ENCODE data around the gene FNDC11.
"Not testable (repeated sequence)": the region's sequence is repeated elsewhere in the genome, so short reads cannot be mapped to it uniquely, and the experiment has no call there.

Gene FNDC11

GRCh38 chr20:63553933-63554290 is at the start of gene FNDC11:
TSS of gene FNDC11 (plus strand) at chr20:63554159. CDS start at chr20:63555664, 1,505 bp downstream.
- no peak for DNase-seq

GRCh38 chr20:63504642-63505041 is 49.3 kb upstream of the FNDC11 start:
- DNase-seq: no peak

- no peak for DNase-seq
Measured at GRCh38 chr20:63505281-63505680, 48.7 kb upstream of the FNDC11 start.

- DNase-seq: no peak
Measured at GRCh38 chr20:63505723-63506122, 48.2 kb upstream of the FNDC11 start.

GRCh38 chr20:63507083-63507743 is 46.7 kb upstream of the FNDC11 start:
- no peak for DNase-seq

GRCh38 chr20:63508072-63508768 is 45.7 kb upstream of the FNDC11 start:
- DNase-seq: no peak

- DNase-seq: no peak
Measured at GRCh38 chr20:63509088-63509564, 44.8 kb upstream of the FNDC11 start.

- no peak for DNase-seq
Measured at GRCh38 chr20:63513207-63513606, 40.8 kb upstream of the FNDC11 start.

- not testable (repeated sequence) for DNase-seq
Measured at GRCh38 chr20:63514520-63514919, 39.4 kb upstream of the FNDC11 start.

- no peak for DNase-seq
Measured at GRCh38 chr20:63517376-63518309, 36.3 kb upstream of the FNDC11 start.

GRCh38 chr20:63518351-63518861 is 35.6 kb upstream of the FNDC11 start:
- no peak for DNase-seq

GRCh38 chr20:63518946-63519667 is 34.9 kb upstream of the FNDC11 start:
- no peak for DNase-seq

GRCh38 chr20:63519668-63520503 is 34.1 kb upstream of the FNDC11 start:
- peak; percentile 53 for DNase-seq

- peak; percentile 83 for DNase-seq
Measured at GRCh38 chr20:63520504-63520933, 33.4 kb upstream of the FNDC11 start, which contains the start of gene PPDPF. TSS of gene PPDPF (plus strand) at chr20:63520765. CDS start at chr20:63521309, 544 bp downstream.

- peak; percentile 75 for DNase-seq
Measured at GRCh38 chr20:63520934-63521601, 32.9 kb upstream of the FNDC11 start.

GRCh38 chr20:63521602-63522001 is 32.4 kb upstream of the FNDC11 start:
- DNase-seq: no peak

- DNase-seq: no peak
Measured at GRCh38 chr20:63522091-63522868, 31.7 kb upstream of the FNDC11 start.

GRCh38 chr20:63522981-63523611 is 30.9 kb upstream of the FNDC11 start:
- DNase-seq: no peak

- DNase-seq: no peak
Measured at GRCh38 chr20:63525185-63525584, 28.8 kb upstream of the FNDC11 start.
